ENCODE data around the gene CTNNAL1.

Gene CTNNAL1

GRCh38 chr9:109003116-109003515 is 10.2 kb downstream of the CTNNAL1 start:
- TF ChIP-seq CTCF (conservative IDR thresholded peaks at IDR 0.05) (no peak), ZFX (IDR thresholded peaks at IDR 0.05) (no peak)

GRCh38 chr9:109002141-109002540 is 11.2 kb downstream of the CTNNAL1 start:
- TF ChIP-seq ZFX (IDR thresholded peaks at IDR 0.05), result no peak
- no peak for TF ChIP-seq CTCF (conservative IDR thresholded peaks at IDR 0.05)
- H3K27ac ChIP-seq, result no peak overlapping the region

More at GRCh38 chr9:109003116-109003515, 10.2 kb downstream of the CTNNAL1 start:
- H3K27ac ChIP-seq, result no peak overlapping the region

GRCh38 chr9:109001275-109001676 is 12.0 kb downstream of the CTNNAL1 start:
- no peak for TF ChIP-seq ZFX (IDR thresholded peaks at IDR 0.05)
- no peak for TF ChIP-seq CTCF (conservative IDR thresholded peaks at IDR 0.05)
- H3K27ac ChIP-seq, result no peak overlapping the region

GRCh38 chr9:108997112-108997511 is 16.2 kb downstream of the CTNNAL1 start:
- TF ChIP-seq ZFX (IDR thresholded peaks at IDR 0.05), result no peak
- TF ChIP-seq CTCF (conservative IDR thresholded peaks at IDR 0.05), result no peak
- H3K27ac ChIP-seq, result no peak overlapping the region

- H3K27ac ChIP-seq, result no peak overlapping the region
- TF ChIP-seq CTCF (conservative IDR thresholded peaks at IDR 0.05) (no peak), ZFX (IDR thresholded peaks at IDR 0.05) (no peak)
Measured at GRCh38 chr9:108996643-108997042, 16.7 kb downstream of the CTNNAL1 start.

GRCh38 chr9:108994695-108995094 is 18.6 kb downstream of the CTNNAL1 start:
- H3K27ac ChIP-seq, result peak overlapping the region; percentile 49
- no peak for TF ChIP-seq CTCF (conservative IDR thresholded peaks at IDR 0.05)
- TF ChIP-seq ZFX (IDR thresholded peaks at IDR 0.05), result no peak

- H3K27ac ChIP-seq, result no peak overlapping the region
- TF ChIP-seq CTCF (conservative IDR thresholded peaks at IDR 0.05) (no peak), ZFX (IDR thresholded peaks at IDR 0.05) (no peak)
Measured at GRCh38 chr9:108991479-108991878, 21.8 kb downstream of the CTNNAL1 start.

Data from C4-2B (cell line).